ENCODE results near the gene MGRN1. TPM values are rescaled to one million over a fixed set of nuclear protein-coding genes. Genes with fewer than 3 reads are reported as not detected.
A peak's percentile ranks its signal among the peaks of the same experiment; 100 is the strongest.

Gene MGRN1
- total RNA-seq, 3 donors from 2014 or later, result 72.3 to 80.2 (median 77.0) TPM

GRCh38 chr16:4617880-4618279 is 6.7 kb upstream of the MGRN1 start:
- DNase-seq (peak in 1 of 3 donors; percentile 19), ATAC-seq (no peak)
- peaks cover 21% of the 10 kb centered on the region for H3K4me1 ChIP-seq (ENCODE audit: low read depth)
- H3K4me3 ChIP-seq, result no peak overlapping the region
- intact Hi-C loops (cut with DNase I, micrococcal nuclease), result no loop called here
- no peak for TF ChIP-seq CTCF (IDR thresholded peaks at IDR 0.05)
- H3K9me3 ChIP-seq, result no peaks in the 10 kb centered on the region
- H3K36me3 ChIP-seq (ENCODE audit: low read depth), result no peaks in the 10 kb centered on the region

- H3K36me3 ChIP-seq (ENCODE audit: low read depth), result no peaks in the 10 kb centered on the region
- H3K4me3 ChIP-seq, result no peak overlapping the region
- TF ChIP-seq CTCF (IDR thresholded peaks at IDR 0.05), result no peak
- peaks cover 11% of the 10 kb centered on the region for H3K4me1 ChIP-seq (ENCODE audit: low read depth)
- H3K9me3 ChIP-seq, result no peaks in the 10 kb centered on the region
- ATAC-seq (no peak), DNase-seq (no peak)
- intact Hi-C loops (cut with DNase I, micrococcal nuclease), result no loop called here
These were observed 5.8 kb upstream of the MGRN1 start for GRCh38 chr16:4618645-4619418.

- intact Hi-C loops (cut with DNase I, micrococcal nuclease), result no loop called here
- no peak overlapping the region for H3K4me3 ChIP-seq
- TF ChIP-seq CTCF (IDR thresholded peaks at IDR 0.05), result no peak
- ATAC-seq, result no peak
- DNase-seq, result no peak
- no peaks in the 10 kb centered on the region for H3K9me3 ChIP-seq
- no peaks in the 10 kb centered on the region for H3K36me3 ChIP-seq (ENCODE audit: low read depth)
- H3K4me1 ChIP-seq (ENCODE audit: low read depth), result peaks cover 13% of the 10 kb centered on the region
These were observed 1.0 kb upstream of the MGRN1 start for GRCh38 chr16:4623593-4623992.

GRCh38 chr16:4624827-4625559 is 367 bp downstream of the MGRN1 start:
- Histone ChIP-seq H3K4me3 (peak overlapping the region; percentile 87), H3K4me1 (ENCODE audit: low read depth) (peaks cover 13% of the 10 kb centered on the region), H3K36me3 (ENCODE audit: low read depth) (no peaks in the 10 kb centered on the region), H3K9me3 (no peaks in the 10 kb centered on the region)
- peak; percentile 81 to 86 (median 82) for DNase-seq
- TF ChIP-seq CTCF (IDR thresholded peaks at IDR 0.05), result no peak
- peak; percentile 52 for ATAC-seq
- intact Hi-C loops (cut with DNase I, micrococcal nuclease), result no loop called here

GRCh38 chr16:4625560-4626159 is 1.0 kb downstream of the MGRN1 start:
- Histone ChIP-seq H3K9me3 (no peaks in the 10 kb centered on the region), H3K36me3 (ENCODE audit: low read depth) (no peaks in the 10 kb centered on the region), H3K4me1 (ENCODE audit: low read depth) (peaks cover 13% of the 10 kb centered on the region), H3K4me3 (peak overlapping the region; percentile 87)
- intact Hi-C loops (cut with DNase I, micrococcal nuclease), result no loop called here
- TF ChIP-seq CTCF (IDR thresholded peaks at IDR 0.05), result no peak
- ATAC-seq (peak; percentile 22), DNase-seq (no peak)
